GM19193 (cell line): Measurements from ENCODE around the gene PER2.

Experiments
- POLR2A ChIP-seq: IDR thresholded peaks from 4 replicates; pipeline ENCODE4 v1.6.1; 2011; ENCODE audit not compliant: insufficient read depth, insufficient read length; ENCODE audit errors: extremely low read depth

PER2 gene, protein sequence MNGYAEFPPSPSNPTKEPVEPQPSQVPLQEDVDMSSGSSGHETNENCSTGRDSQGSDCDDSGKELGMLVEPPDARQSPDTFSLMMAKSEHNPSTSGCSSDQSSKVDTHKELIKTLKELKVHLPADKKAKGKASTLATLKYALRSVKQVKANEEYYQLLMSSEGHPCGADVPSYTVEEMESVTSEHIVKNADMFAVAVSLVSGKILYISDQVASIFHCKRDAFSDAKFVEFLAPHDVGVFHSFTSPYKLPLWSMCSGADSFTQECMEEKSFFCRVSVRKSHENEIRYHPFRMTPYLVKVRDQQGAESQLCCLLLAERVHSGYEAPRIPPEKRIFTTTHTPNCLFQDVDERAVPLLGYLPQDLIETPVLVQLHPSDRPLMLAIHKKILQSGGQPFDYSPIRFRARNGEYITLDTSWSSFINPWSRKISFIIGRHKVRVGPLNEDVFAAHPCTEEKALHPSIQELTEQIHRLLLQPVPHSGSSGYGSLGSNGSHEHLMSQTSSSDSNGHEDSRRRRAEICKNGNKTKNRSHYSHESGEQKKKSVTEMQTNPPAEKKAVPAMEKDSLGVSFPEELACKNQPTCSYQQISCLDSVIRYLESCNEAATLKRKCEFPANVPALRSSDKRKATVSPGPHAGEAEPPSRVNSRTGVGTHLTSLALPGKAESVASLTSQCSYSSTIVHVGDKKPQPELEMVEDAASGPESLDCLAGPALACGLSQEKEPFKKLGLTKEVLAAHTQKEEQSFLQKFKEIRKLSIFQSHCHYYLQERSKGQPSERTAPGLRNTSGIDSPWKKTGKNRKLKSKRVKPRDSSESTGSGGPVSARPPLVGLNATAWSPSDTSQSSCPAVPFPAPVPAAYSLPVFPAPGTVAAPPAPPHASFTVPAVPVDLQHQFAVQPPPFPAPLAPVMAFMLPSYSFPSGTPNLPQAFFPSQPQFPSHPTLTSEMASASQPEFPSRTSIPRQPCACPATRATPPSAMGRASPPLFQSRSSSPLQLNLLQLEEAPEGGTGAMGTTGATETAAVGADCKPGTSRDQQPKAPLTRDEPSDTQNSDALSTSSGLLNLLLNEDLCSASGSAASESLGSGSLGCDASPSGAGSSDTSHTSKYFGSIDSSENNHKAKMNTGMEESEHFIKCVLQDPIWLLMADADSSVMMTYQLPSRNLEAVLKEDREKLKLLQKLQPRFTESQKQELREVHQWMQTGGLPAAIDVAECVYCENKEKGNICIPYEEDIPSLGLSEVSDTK (N-terminal part only)

DNA sequence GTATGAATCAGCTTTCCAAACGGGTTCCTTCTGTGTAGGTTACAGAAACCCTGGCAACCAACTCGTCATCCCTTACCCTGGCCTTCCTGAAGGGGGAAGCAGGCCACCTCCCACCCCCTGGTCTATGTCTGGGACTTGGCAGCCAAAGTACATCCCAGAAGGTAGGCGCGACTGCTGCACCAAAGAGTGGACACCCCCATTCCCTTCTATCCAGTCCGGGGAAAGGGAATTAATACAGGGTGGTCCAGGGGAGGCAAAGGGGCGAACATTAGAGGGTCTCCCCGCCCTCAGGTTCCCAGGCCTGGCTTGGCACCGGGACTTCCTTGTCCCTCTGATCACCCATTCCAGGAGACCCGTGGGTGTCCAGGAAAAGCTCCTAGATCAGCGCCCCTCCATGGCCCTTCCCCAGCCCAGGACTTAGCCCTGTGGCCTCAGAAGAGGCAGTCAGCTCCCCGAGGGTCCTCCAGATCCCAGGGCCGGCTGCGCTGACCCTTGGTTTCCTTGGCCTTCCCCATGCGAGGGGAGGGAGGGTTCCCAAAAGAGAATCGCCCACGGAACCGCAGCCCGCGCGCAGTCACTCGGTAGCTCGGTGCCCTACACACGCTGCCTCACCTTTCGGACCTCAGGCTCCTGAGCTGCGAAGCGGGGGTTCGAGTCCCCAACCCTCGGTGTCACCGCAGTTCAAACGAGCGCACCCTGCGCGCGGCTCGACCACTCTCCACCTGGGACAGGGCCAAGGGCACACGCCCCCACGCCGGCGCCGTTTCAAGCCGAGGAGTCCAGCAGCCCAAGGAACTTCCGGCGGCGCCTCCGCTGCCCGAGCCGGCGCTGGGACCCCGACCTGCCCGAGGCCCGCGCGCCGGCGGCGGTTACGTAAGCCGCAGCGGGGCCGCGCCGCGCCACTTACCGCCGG is at the start of gene PER2:
PER2 (minus strand) TSS at position 874 of the 913 bp plus-strand sequence. CDS start 10,674 bp downstream, outside the sequence.
- no peak for TF ChIP-seq POLR2A

DNA sequence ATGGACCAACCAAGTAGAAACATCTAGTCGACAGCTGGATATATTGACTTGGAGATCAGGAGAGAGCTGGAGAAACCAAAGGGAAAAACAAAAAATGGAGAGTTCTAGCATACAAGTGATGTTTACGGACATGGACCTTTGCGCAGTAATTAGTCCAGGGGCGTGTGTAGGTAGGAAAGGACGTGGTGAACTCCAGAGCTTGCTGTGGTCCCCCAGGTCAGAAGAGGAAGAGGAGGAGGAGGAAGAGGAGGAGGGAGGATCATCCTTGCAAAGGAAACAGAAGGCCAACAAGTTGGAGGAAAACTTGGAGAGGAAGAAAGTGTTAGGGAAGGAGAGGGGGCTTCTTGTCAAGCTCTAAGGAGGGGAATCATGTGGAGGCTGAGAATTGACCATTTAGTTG is 49.4 kb upstream of the PER2 start:
- TF ChIP-seq POLR2A: no peak

DNA sequence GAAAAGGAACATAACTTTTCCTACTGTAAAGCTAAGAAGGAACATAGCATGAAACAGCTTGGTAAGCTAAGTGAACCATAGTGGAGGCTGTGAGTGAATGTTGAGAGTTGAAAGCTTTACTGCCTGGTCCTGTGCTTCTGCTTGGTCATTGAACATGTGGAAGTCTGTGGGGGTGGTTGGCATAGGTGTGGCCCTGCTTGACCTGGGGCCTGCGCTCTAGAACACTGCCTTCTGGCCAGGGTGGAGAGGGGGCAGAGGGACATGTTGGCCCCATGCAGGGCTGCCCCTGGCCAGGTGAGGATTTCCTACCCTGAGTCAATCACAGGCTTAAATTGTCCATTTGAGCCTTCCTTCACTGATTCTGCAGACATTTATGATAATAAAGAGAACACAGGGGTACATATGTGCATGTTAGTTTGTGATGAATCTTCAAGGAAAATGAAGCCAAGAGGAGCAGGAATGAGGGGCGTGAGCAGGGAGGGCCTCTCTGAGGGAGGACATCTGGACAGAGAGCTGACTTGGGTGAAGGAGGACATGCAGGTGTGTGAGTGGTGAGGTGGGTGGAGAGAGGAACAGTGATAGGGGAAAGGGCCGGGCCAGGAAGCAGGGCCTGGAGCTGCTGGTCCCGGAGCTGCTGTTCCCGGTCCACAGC is 48.5 kb upstream of the PER2 start:
- TF ChIP-seq POLR2A: no peak

DNA sequence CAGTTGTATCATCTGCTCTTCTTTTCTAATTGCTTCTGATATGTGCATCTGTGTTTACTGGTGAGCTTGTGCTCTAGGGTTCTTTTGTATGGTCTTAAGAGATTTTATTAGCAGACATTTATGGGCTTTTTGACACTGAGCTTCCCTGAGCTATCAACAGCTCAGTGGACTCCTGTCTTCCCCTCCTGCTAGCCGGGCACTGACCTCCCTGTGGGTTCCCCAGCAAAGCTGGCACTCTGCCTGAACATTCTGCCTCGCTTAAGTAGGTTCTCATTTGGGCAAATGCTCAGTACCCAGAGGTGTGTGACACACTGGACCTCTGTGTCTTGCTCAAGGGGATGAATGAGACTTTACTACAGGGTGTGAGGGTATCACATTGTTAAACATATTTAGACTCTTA is 47.7 kb upstream of the PER2 start:
- TF ChIP-seq POLR2A: no peak

DNA sequence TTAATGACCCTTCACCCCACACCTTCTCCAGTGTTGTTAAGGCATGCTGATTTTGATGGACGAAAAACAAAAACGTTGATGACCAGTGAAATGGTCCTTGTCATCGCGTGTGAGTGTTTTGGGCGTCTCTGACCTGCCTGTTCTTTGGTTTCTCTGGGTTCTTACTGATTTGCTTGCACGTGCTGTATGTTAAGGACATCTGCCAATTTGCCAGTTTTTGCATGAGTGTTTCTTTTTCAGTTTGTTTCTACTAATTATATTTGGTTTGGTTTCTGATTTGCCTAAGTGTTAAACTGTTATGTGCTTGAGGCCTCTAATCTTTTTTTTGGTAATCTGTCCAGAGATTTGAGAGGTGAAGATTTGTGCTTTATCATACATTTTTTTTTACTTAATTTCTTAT is 46.5 kb upstream of the PER2 start:
- TF ChIP-seq POLR2A: no peak

DNA sequence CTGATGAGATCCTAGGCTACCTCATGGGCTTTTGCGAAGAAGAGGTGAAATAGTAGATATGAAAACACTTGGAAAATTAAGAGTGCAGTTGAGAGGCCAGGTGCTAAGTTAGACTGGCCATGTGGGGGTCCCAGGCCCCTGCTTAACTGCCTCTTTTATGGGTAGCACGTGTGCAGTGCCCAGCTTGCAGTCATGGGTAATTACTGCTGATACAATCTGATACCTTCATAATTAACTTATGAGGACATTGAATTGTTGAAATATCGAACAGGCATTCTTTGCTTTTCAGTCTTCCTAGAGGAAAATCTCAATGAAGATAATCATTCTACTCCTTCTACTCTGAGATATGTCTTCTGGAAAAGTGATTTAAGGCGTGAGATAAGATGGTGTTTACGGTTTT is 43.5 kb upstream of the PER2 start:
- TF ChIP-seq POLR2A: no peak

DNA sequence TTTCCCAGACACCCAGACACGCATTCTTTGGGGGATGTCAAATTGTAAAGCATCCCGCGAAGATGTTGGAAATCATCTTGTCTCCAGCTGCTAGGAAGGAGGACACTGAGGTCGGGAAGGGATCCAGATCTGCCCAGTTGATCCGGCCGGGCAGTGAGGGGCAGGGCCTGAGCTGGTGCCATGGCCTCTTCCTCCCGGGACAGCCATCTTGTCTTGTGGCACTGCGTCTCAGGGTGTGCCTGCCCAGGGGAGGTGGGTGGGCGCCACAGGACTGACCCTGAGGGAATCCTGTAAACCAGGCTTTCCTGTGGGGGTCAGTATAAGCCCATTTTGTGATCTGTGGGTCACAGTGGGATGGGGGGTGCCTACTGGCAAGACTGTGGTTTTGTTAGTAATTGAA is 42.0 kb upstream of the PER2 start:
- TF ChIP-seq POLR2A: no peak

DNA sequence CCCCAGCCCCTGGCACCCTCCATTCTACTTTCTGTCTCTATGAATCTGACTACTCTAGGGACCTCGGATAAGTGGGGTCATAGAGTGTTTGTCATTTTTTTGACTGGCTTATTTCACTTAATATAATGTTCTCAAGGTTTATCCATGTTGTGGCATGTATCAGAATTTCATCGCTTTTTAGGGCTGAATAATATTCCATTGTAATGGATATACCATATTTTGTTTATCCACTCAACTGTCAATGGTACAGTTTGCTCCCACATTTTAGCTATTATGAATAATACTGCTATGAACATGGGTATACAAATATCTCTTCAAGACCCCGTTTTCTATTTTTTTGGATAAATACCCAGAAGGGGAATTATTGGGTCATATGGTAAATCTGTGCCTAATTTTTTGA is 39.3 kb upstream of the PER2 start:
- TF ChIP-seq POLR2A: no peak

DNA sequence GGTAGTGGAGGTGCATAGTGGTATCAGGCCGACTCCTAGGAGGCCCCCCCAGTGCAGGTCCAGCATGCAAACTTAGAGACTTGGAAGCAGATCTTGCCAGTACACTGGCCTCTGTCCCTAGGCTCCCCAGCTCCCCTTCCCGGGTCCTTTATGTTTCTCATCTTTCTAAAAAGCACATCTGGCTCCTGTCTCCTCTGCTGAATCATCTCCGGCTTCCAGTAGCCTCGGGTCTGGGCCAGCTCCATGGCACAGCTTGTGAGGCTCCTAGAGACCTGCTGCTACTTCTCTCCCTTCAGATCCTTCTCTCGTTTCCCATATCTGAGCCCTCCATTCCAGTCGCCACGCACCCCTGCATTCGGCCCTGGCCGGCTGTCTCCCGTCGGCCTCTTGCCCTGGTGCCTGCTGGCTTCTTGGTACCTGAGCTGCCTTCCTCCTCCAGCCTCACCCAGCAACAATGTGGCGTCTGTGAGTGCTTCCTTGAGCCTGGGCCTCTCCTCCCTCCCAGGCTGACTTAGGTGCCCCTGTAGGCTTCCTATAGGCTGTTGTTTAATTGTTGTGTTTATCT is 38.5 kb upstream of the PER2 start:
- no peak for TF ChIP-seq POLR2A

DNA sequence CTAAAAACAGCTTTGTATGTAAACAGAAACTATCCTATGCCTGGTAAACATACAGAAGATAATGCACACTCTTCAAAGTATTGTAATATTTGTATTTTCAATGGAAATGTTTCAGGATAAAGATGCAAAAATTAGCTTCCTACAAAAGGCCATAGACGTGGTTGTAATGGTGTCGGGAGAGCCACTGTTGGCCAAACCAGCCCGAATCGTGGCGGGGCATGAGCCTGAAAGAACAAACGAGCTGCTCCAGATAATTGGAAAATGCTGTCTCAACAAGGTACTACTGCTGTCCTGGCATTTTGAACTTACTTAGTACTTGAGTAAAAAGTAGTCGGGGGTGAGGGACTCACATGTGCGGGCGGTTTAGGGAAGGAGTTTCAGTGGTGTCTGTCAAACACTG is 37.3 kb upstream of the PER2 start:
- no peak for TF ChIP-seq POLR2A

DNA sequence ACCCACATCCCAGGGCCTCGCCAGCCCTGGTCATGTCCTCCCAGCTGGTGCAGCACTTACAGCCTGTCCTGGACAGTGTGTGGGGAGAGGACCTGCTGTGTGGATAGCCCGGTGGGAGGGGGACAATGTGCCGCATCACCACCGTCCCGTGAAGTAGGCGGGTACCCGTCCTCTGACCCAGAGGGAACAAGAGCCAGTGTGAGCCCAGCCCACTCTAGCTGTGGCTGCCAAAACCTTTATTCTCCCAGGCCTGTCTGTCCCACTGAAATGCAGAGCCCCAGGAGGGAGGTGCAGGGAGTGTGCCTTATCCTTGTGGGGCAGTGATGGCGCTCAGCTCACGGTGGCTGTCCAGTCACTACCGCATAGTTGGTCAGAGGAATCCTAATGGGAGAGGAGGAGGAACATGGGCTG is 33.6 kb upstream of the PER2 start:
- no peak for TF ChIP-seq POLR2A

DNA sequence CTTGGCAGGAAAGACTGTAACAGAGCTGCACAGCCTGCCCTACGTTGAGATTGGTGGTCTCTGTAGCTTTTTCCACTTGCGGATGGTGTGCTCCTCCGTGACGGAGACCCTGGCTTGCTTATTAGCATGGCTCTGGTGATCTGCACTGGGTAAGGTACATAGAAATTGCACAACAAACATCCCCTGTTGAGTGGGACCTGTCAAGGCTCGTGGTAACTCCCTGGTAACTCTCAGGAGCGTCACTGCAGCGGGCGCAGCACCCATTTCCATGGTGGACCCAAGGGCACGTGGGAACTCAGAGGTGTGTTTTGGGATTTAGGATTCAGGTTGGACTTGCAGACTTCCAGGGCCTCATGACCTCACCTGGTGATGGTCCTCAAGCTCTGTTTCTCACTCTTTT is 33.1 kb upstream of the PER2 start:
- no peak for TF ChIP-seq POLR2A

DNA sequence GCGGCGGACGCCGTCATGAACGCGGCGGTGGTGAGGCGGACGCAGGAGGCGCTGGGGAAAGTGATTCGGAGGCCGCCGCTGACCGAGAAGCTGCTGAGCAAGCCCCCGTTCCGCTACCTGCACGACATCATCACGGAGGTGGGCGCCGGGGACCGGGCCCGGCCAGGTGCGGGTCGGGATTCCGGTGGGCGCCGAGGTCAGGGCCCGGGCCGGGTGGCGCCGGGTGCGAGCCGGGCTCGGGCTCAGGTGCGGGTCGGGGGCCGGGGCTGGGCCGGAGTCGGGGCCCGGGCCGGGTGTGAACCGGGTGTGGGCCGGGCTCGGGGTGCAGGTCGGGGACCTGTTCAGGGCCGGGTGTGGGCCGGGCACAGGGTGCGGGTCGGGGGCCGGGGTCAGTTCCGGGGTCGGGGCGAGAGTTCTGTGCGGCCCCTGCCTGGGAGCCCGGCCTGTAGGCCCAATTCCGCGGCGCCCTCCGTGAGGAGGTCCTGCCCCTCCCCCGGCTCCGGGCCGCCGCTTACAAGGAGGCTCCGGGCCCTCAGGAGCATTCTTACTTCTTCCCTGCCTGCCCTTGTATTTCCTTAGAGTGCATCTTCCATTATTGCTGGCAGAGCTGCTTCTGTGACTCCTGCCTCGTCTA is 32.4 kb upstream of the PER2 start:
- no peak for TF ChIP-seq POLR2A

DNA sequence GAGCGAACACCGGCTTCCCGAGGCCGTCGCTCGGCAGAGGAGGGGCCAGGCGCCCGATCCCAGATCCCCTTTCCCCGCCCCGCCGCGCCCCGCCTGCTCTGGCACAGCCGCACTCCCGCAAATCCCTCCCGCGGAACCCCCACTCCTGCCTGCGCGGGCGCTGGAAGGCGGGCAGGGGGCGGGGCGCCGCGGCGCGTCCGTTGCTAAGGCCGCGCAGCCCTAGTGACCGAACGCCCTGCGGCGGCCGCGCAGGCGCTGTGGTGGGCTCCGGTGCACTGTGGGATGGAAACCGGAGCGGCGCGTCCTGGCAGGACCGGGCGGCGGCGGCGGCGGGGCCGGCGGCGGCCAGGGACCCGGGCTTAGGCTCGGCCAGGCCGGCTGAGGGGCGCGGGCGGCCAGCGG is 31.8 kb upstream of the PER2 start, which contains the start of gene TRAF3IP1:
TRAF3IP1 (plus strand) TSS at position 273 of the 402 bp plus-strand sequence. CDS start 145 bp downstream, outside the sequence.
- no peak for TF ChIP-seq POLR2A
